Measurements from ENCODE around the gene AFG3L2. TPM values are rescaled to one million over a fixed set of nuclear protein-coding genes. Genes with fewer than 3 reads are reported as not detected.

AFG3L2 gene
- total and polyA plus RNA-seq, 2 of the 8 experiments (the other 6 are each of a cell fraction or from before 2014, with no cell fraction given) = 29.7 to 84.8 TPM

- H2BK5ac ChIP-seq (ENCODE audit: low read depth, low read length) = no peak overlapping the region
- no peak overlapping the region for H3K4me2 ChIP-seq (ENCODE audit: insufficient read depth in 1 of 2, low read depth in 2 of 2, low read length in 2 of 2)
- no peak overlapping the region for H3K18ac ChIP-seq (ENCODE audit: extremely low read depth, low read length)
- ChIA-PET POLR2A (ENCODE audit: partially characterized antibody) (interaction anchor here (1.3 to 1.4 kb wide), 2 partner anchors 9 kb away, joined by 3 to 4 read pairs; no protein-coding TSS in a partner anchor), CTCF (ENCODE audit: partially characterized antibody) (interaction anchor here (1.1 to 1.5 kb wide), 2 partner anchors 12 to 31 kb away, joined by 3 to 4 read pairs; no protein-coding TSS in a partner anchor)
- H2BK12ac ChIP-seq (ENCODE audit: low read depth, low read length) = no peak overlapping the region
- no peak overlapping the region for H3K56ac ChIP-seq (replicated peaks; ENCODE audit: insufficient read length, low read depth, low read length)
- H3K14ac ChIP-seq (ENCODE audit: insufficient read length) = no peak overlapping the region
- H4K5ac ChIP-seq (ENCODE audit: insufficient read length, low read depth, low read length) = no peak overlapping the region
- H3K27ac ChIP-seq (ENCODE audit: low read depth, low read length) = no peak overlapping the region
- H3K36me3 ChIP-seq (ENCODE audit: control insufficient read depth in 2 of 4, insufficient read depth in 4 of 4, low read length in 3 of 4) = no peaks in the 10 kb centered on the region
- H2BK15ac ChIP-seq (ENCODE audit: low read length) = no peak overlapping the region
- no peaks in the 10 kb centered on the region; a peak in 1 of 7 replicates for H3K27me3 ChIP-seq (replicated peaks in 1 of 4; ENCODE audit: control insufficient read depth in 3 of 4, extremely low read depth in 1 of 4, insufficient read depth in 3 of 4, low read length in 3 of 4)
- no peaks in the 10 kb centered on the region; a peak in 1 of 7 replicates for H3K4me1 ChIP-seq (replicated peaks in 1 of 4; ENCODE audit: control insufficient read depth in 3 of 4, insufficient read depth in 4 of 4, low read length in 3 of 4)
- no peaks in the 10 kb centered on the region for H4K20me1 ChIP-seq (replicated peaks in 1 of 2; ENCODE audit: control insufficient read depth in 1 of 2, insufficient read depth in 2 of 2, low read length in 2 of 2)
- no peak for TF ChIP-seq ZNF274 (IDR thresholded peaks at IDR 0.05; ENCODE audit: borderline replicate concordance, extremely low read depth, low read length)
- TF ChIP-seq CHD1 (IDR thresholded peaks at IDR 0.05; ENCODE audit: low read depth, low read length) = no peak
- no peak for TF ChIP-seq CTBP2 (IDR thresholded peaks at IDR 0.05; ENCODE audit: borderline replicate concordance, insufficient read depth, insufficient read length, low read length)
- TF ChIP-seq POU5F1 (IDR thresholded peaks at IDR 0.05; ENCODE audit: low read depth, low read length) = no peak
- no peak for TF ChIP-seq ATF3 (IDR thresholded peaks at IDR 0.05; ENCODE audit: insufficient read depth, low read depth, low read length)
- no peak for TF ChIP-seq ATF2 (IDR thresholded peaks at IDR 0.05; ENCODE audit: low read length)
- no peak for TF ChIP-seq ASH2L (IDR thresholded peaks at IDR 0.05; ENCODE audit: low read length)
- no peak overlapping the region for H4K91ac ChIP-seq (replicated peaks; ENCODE audit: insufficient read length, low read length)
- H2BK20ac ChIP-seq (ENCODE audit: low read length) = no peak overlapping the region
- H3K79me1 ChIP-seq (ENCODE audit: low read depth, low read length) = no peaks in the 10 kb centered on the region
- no peak overlapping the region for H3K23ac ChIP-seq (ENCODE audit: insufficient read length)
- H4K8ac ChIP-seq (ENCODE audit: extremely low read depth, insufficient read depth, low read length) = no peak overlapping the region
- H3K79me2 ChIP-seq (ENCODE audit: control insufficient read depth in 1 of 2, insufficient read depth in 2 of 2, low read length in 2 of 2) = no peaks in the 10 kb centered on the region
- no peak overlapping the region for H2AK5ac ChIP-seq (ENCODE audit: low read depth, low read length)
- H2AFZ ChIP-seq (ENCODE audit: low read length) = no peak overlapping the region
- DNase-seq (ENCODE audit: low read depth in 1 of 2, low spot score in 2 of 2) (no peak), FAIRE-seq (no peak)
- H3K23me2 ChIP-seq (ENCODE audit: low read depth, low read length) = no peaks in the 10 kb centered on the region
- H3K4ac ChIP-seq (replicated peaks; ENCODE audit: insufficient read length, low read depth, low read length) = no peak overlapping the region
- H3K9ac ChIP-seq (replicated peaks in 1 of 4; ENCODE audit: extremely low read depth in 1 of 4, low read depth in 3 of 4, low read length in 3 of 4) = no peak overlapping the region
- no peak overlapping the region for H2BK120ac ChIP-seq (replicated peaks; ENCODE audit: low read depth, low read length)
- 90% methylated on average over 1 of the region's 1 CpG; no CpG with 5 or more reads in 1 of the 2 experiments for WGBS, 2 experiments (ENCODE audit: extremely low coverage in 1 of 2, insufficient coverage in 1 of 2, insufficient read length in 1 of 2, insufficient replicate concordance in 2 of 2, low coverage in 1 of 2, low lambda C conversion rate in 2 of 2, missing lambda C conversion rate in 1 of 2)
- no peak overlapping the region for H3K4me3 ChIP-seq (ENCODE audit: extremely low read depth in 1 of 4, insufficient read depth in 2 of 4, low read depth in 3 of 4, low read length in 4 of 4)
- 0 out of 4 replicates have a peak, but pooled peaks cover 0 to 4% of the 10 kb centered on the region in 2 experiments for H3K9me3 ChIP-seq (ENCODE audit: insufficient read depth in 2 of 2, low read depth in 1 of 2, low read length in 1 of 2)
These were observed 80.6 kb downstream of the AFG3L2 start for GRCh38 chr18:12296457-12296856.

Data from H1 (cell line).